B cell (primary cell): ENCODE measurements around the gene C2CD2L. TPM values are rescaled to one million over a fixed set of nuclear protein-coding genes. Genes with fewer than 3 reads are reported as not detected.

Experiments
- ATAC-seq: fragments of 200-7000 bp; cut with Tn5 transposase; one replicate; pipeline ENCODE4 v1.10.0; 2021; ENCODE audit warnings: low read depth, mild to moderate bottlenecking, moderate number of reproducible peaks, moderate library complexity
- CTCF ChIA-PET: fragments of 350-600 bp; sonication (Branson Sonifier 250); formaldehyde crosslinking; loops from one replicate; lab custom pipeline; 2021; ENCODE audit warnings: antibody characterized with exemption, inconsistent platforms; lab: Charles Lee
- POLR2A ChIA-PET: fragments of 350-600 bp; sonication (Branson Sonifier 250); formaldehyde crosslinking; loops from one replicate; lab custom pipeline; 2021; ENCODE audit warnings: antibody characterized with exemption; lab: Charles Lee
- DNase-seq: peaks from one replicate; pipeline ENCODE4 v3.0.0; 2013
- H2AFZ ChIP-seq: 2 replicates; pipeline ENCODE4 v1.6.1; 2012; ENCODE audit warnings: mild to moderate bottlenecking, low read depth, low read length; ENCODE audit not compliant: insufficient read depth, poor library complexity, severe bottlenecking
- H3K27ac ChIP-seq, 2 donors: 1 replicate in 1 of 2; 2 replicates in 1 of 2; pipeline ENCODE4 v1.5.1; 2012 to 2013; ENCODE audit warnings: low read length in 2 of 2, mild to moderate bottlenecking in 2 of 2, moderate library complexity in 1 of 2
- H3K27me3 ChIP-seq, 4 experiments: fragments of 200-600 bp in 1 of 4; sonication (generic) in 1 of 4; replicated peaks in 1 of 4; 1 replicate in 2 of 4; 2 replicates in 2 of 4; pipeline versions ENCODE4 v1.6.1 to v1.7.0; 2013 to 2016; ENCODE audit warnings: low read length in 3 of 4, mild to moderate bottlenecking in 2 of 4, mixed read lengths in 1 of 4, moderate library complexity in 1 of 4; ENCODE audit not compliant: insufficient read depth in 4 of 4, control insufficient read depth in 3 of 4; ENCODE audit errors: control extremely low read depth in 1 of 4
- H3K36me3 ChIP-seq, 2 experiments: replicated peaks in 1 of 2; 1 replicate in 1 of 2; 2 replicates in 1 of 2; pipeline versions ENCODE4 v1.6.1 to v1.7.1; 2013; ENCODE audit warnings: low read length in 1 of 2; ENCODE audit not compliant: insufficient read depth in 2 of 2, control insufficient read depth in 1 of 2; ENCODE audit errors: control extremely low read depth in 1 of 2, extremely low read depth in 1 of 2
- H3K4me1 ChIP-seq, 2 donors: fragments of 200-600 bp in 1 of 2; sonication (generic) in 1 of 2; 1 replicate in 1 of 2; 2 replicates in 1 of 2; pipeline versions ENCODE4 v1.5.1 to v1.6.1; 2013 to 2017; ENCODE audit warnings: low read length in 2 of 2; ENCODE audit not compliant: control insufficient read depth in 2 of 2, insufficient read depth in 2 of 2
- H3K4me2 ChIP-seq: replicated peaks from 2 replicates; pipeline ENCODE3; 2012; ENCODE audit warnings: mild to moderate bottlenecking, low read depth, low read length; ENCODE audit not compliant: poor library complexity, severe bottlenecking
- H3K4me3 ChIP-seq, 5 experiments: fragments of 200-600 bp in 1 of 5; sonication (generic) in 1 of 5; 1 replicate in 3 of 5; 2 replicates in 2 of 5; pipeline versions ENCODE4 v1.5.1 to v1.7.0; 2011 to 2016; ENCODE audit warnings: low read length in 4 of 5, mild to moderate bottlenecking in 4 of 5, low read depth in 2 of 5, control low read depth in 1 of 5, moderate library complexity in 1 of 5; ENCODE audit not compliant: insufficient read depth in 1 of 5; ENCODE audit errors: control extremely low read depth in 1 of 5, extremely low read depth in 1 of 5
- H3K79me2 ChIP-seq: fragments of 200-600 bp; sonication (generic); one replicate; pipeline ENCODE4 v1.6.0; 2016; ENCODE audit warnings: low read length; ENCODE audit not compliant: control insufficient read depth, insufficient read depth
- H3K9ac ChIP-seq: fragments of 200-600 bp; sonication (generic); 2 replicates; pipeline ENCODE4 v1.6.1; 2017; ENCODE audit warnings: mild to moderate bottlenecking, low read length, moderate library complexity
- H3K9me3 ChIP-seq, 3 donors: one replicate each; pipeline versions ENCODE4 v1.6.1 to v1.7.1; 2013; ENCODE audit warnings: low read length in 2 of 3; ENCODE audit not compliant: control insufficient read depth in 2 of 3, insufficient read depth in 1 of 3; ENCODE audit errors: control extremely low read depth in 1 of 3
- H4K20me1 ChIP-seq: 2 replicates; pipeline ENCODE4 v1.6.0; 2012; ENCODE audit warnings: mild to moderate bottlenecking, low read length; ENCODE audit not compliant: insufficient read depth, control insufficient read depth, poor library complexity, severe bottlenecking
- H3K27ac Mint-ChIP-seq: one replicate; pipeline ENCODE4 v1.8.0; 2021; ENCODE audit warnings: mixed read lengths
- H3K27me3 Mint-ChIP-seq: one replicate; pipeline ENCODE4 v1.8.0; 2021; ENCODE audit warnings: mixed read lengths
- H3K4me1 Mint-ChIP-seq: one replicate; pipeline ENCODE4 v1.8.0; 2021; ENCODE audit warnings: mixed read lengths
- H3K4me3 Mint-ChIP-seq: one replicate; pipeline ENCODE4 v1.8.0; 2021; ENCODE audit warnings: mixed read lengths
- H3K9me3 Mint-ChIP-seq: one replicate; pipeline ENCODE4 v1.8.0; 2022; ENCODE audit warnings: mixed read lengths; ENCODE audit not compliant: insufficient read depth
- CTCF ChIP-seq: fragments of 200-600 bp; IDR thresholded peaks from one replicate; pipeline ENCODE4 v1.8.0; 2022; ENCODE audit warnings: antibody characterized with exemption, mild to moderate bottlenecking
- EZH2 ChIP-seq: IDR thresholded peaks from 2 replicates; pipeline ENCODE4 v1.6.1; 2012; ENCODE audit warnings: borderline replicate concordance, low read depth, mild to moderate bottlenecking, moderate library complexity, low read length; ENCODE audit not compliant: insufficient read depth, poor library complexity, severe bottlenecking
- WGBS: methylation state at CpG from one replicate; pipeline ENCODE4 v1.1.5; 2013; ENCODE audit warnings: missing lambda C conversion rate; ENCODE audit not compliant: insufficient coverage; 5-methylcytosine and 5-hydroxymethylcytosine counted together
- intact Hi-C: fragments of 100-400 bp; cut with micrococcal nuclease; formaldehyde crosslinking; loops from one replicate; pipeline ENCODE4 v1.10.0; 2022
- polyA plus RNA-seq: library from polyadenylated mRNA; depleted of rRNA; stranded (reverse); fragments of >200 nt; gene quantifications from 2 replicates; pipeline ENCODE4 v1.2.3, GENCODE V29; 2012
- total RNA-seq, 2 donors: library from RNA; stranded (reverse); fragments of 120-200 nt in 1 of 2; gene quantifications; 1 replicate in 1 of 2; 2 replicates in 1 of 2; pipeline versions ENCODE4 v1.2.3 to v1.2.4, GENCODE V29; 2013 to 2022

Gene C2CD2L
- total and polyA plus RNA-seq, 2 donors (not counting 1 experiment from before 2014, with no cell fraction given) = 9.5 to 17.0 TPM

GRCh38 chr11:119158467-119158866, 51.3 kb downstream of the C2CD2L start:
- ChIA-PET CTCF (interaction anchor here (0.6 kb wide), 1 partner anchor 1734 kb away, joined by 3 read pairs; no protein-coding TSS in a partner anchor), POLR2A (interaction anchor here (0.5 kb wide), 1 partner anchor 59 kb away, joined by 5 read pairs; no protein-coding TSS in a partner anchor)
- no peak for TF ChIP-seq EZH2
- TF ChIP-seq CTCF = no peak
- H3K4me2 ChIP-seq = no peak overlapping the region
- DNase-seq = no peak
- Mint-ChIP-seq H3K27me3 (peaks cover 22% of the 10 kb centered on the region), H3K4me1 (peaks cover 3% of the 10 kb centered on the region), H3K9me3 (no peaks in the 10 kb centered on the region), H3K4me3 (no peak overlapping the region), H3K27ac (no peak overlapping the region)
- no peaks in the 10 kb centered on the region for H3K9me3 ChIP-seq
- ATAC-seq = no peak
- no peaks in the 10 kb centered on the region for H3K4me1 ChIP-seq
- 88% methylated on average over 8 of the region's 13 CpGs for WGBS
- no peak overlapping the region for H3K4me3 ChIP-seq
- H3K79me2 ChIP-seq = no peaks in the 10 kb centered on the region
- H2AFZ ChIP-seq = no peak overlapping the region
- no peak overlapping the region for H3K27ac ChIP-seq
- no peak overlapping the region for H3K9ac ChIP-seq
- H4K20me1 ChIP-seq = no peaks in the 10 kb centered on the region
- intact Hi-C loops = no loop called here
- peaks cover 0 to 17% (median 0%) of the 10 kb centered on the region in 4 experiments for H3K27me3 ChIP-seq
- no peaks in the 10 kb centered on the region for H3K36me3 ChIP-seq

GRCh38 chr11:119160151-119160550, 53.0 kb downstream of the C2CD2L start:
- Histone ChIP-seq H3K27me3 (peaks cover 0 to 3% (median 0%) of the 10 kb centered on the region in 4 experiments), H2AFZ (no peak overlapping the region), H3K4me2 (no peak overlapping the region), H3K79me2 (no peaks in the 10 kb centered on the region), H3K4me1 (no peaks in the 10 kb centered on the region), H3K4me3 (no peak overlapping the region), H3K9ac (no peak overlapping the region), H3K27ac (no peak overlapping the region), H4K20me1 (no peaks in the 10 kb centered on the region), H3K36me3 (no peaks in the 10 kb centered on the region), H3K9me3 (no peaks in the 10 kb centered on the region)
- Mint-ChIP-seq H3K4me3 (no peak overlapping the region), H3K27me3 (peaks cover 10% of the 10 kb centered on the region), H3K4me1 (peaks cover 3% of the 10 kb centered on the region), H3K27ac (no peak overlapping the region), H3K9me3 (no peaks in the 10 kb centered on the region)
- no peak for ATAC-seq
- 97% methylated on average over 8 of the region's 9 CpGs for WGBS
- no peak for TF ChIP-seq CTCF
- no peak for TF ChIP-seq EZH2
- no peak for DNase-seq
- CTCF ChIA-PET = interaction anchor here (0.6 to 1.4 kb wide), 2 partner anchors 9 to 46 kb away, joined by 3 to 5 read pairs; no protein-coding TSS in a partner anchor
- POLR2A ChIA-PET = no interaction called here
- intact Hi-C loops = no loop called here
